Femur (tissue), 1 donor: Measurements from ENCODE around the gene BABAM1.

ENCODE experiments used
- DNase-seq: peaks from one replicate; pipeline ENCODE4 v3.0.0-alpha.2; 2017

Gene BABAM1

DNA sequence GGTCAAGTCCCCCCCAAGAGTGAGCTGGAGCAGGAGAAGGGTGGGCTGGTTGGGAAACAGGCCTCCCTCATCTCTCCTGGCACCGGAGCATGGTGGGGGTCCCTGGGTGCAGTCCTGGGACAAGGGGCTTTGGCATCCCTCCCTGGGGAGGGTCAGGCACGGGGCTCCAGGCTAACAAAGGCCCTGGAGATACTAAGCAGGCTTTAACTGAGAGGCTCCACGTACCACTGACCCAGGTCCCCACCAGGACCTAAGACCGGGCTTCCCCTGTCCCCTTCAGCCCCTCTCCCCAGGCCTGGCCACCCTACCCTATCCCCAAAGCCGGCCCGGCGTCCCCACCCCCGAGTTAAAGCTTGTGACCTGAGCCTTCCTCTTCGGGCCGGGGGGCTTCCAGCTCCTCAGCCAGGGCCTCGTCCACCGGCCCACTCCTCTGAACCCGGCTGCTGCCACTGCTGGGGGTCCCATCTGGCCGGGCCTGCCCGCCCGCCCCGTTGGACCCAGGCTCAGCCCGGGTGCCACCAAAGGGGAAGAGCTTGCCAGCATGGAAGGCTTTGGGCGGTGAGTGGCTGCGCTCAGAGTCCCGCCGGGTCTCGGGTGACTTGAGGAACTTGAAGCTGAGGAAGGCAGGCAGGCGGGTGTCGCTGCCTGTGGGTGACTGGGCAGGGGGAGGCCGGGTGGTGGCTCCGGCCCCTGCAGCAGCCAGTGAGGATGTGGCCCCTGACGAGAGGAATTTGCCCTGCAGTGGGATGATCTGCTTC, 57.3 kb downstream of the BABAM1 start:
- DNase-seq: no peak

DNA sequence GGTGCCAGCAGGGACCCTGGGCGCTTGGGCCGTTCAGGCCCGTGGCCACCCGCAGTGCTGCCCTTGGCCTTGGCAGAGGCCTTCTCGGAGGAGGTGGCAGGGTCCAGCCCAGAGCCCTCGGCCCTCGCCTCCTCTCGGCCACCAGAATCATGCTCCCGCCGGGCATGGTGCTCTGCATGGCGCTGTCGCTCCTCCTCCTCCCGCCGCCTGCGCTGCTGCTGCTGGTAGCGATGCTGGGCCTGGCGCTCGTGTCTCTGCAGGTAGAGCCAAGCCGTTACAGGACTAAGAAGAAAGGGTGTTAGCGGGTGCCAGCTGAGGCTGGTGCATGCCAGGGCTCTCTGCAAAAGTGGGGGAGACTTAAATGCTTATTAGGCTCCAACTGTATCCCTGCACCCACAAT, 57.9 kb downstream of the BABAM1 start:
- no peak for DNase-seq

DNA sequence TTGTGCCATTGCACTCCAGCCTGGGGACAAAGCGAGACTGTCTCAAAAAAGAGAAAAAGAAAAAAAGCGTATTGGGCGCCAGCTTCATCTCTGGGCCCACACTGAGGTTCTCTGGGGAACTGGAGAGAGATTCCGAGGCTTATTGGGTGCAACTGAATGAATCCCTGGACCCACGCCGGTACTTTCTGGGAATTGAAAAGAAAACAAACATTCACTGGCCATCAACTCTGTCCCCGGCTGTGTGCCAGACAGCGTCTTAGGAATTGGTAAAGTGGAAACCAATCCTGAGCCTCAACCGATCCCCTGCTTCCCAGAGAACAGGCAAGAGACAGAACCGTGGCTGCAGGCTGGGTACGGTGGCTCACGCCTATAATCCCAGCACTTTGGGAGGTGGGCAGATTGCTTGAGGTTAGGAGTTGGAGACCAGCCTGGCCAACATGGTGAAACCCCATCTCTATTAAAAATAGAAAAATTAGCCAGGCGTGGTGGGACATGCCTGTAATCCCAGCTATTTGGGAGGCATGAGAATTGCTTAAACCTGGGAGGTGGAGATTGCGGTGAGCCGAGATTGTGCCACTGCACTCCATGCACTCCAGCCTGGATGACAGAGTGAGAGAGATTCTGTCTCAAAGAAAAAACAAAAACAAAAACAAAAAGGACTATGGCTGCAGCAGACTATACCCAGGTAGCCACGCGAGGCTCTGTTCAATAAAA, 58.8 kb downstream of the BABAM1 start:
- no peak for DNase-seq

DNA sequence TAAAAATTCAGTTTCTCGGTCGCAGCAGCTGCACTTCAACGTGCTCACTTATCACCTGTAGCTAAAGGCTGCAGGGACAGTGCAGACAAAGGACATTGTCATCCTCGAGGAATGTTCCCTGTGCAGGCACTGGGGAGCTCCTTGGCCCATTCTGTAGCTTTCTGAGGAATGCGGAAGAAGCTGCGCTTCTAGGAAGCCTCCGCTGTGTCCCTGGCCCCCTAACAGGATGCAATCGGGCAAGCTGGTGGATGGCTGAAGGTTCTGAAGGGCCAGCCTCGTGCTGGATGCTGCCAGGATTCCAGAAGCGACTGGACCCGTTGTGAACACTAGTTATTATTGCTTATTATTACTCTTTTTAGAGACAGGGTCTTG, 59.3 kb downstream of the BABAM1 start:
- DNase-seq: no peak

DNA sequence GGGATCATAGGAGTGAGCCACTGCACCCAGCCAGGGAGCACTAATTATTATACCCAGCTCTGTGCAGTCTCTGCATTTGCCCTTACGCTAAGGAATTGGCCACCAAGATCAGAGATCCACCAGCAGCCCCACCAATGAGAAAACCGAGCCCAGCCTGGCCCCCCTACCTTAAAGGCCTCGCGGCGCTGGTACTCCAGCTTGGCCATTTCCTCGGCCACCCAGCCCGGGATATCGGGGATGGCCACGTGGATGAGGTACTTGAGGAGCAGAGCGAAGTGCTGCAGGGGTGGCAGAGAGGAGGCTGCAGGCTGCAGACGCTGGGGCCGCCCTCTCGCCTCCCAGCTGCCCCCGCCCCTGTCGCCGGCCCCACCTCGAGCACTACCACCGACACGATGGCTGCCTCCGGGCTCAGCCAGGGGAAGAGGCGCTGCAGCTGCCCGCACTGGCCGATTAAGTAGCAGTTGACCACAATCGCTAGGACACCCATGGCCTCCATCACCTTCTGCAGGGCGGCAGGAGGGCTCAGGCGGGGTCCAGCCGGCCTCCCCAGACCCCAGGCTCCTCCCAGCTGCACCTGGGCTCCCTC, 59.9 kb downstream of the BABAM1 start:
- no peak for DNase-seq

DNA sequence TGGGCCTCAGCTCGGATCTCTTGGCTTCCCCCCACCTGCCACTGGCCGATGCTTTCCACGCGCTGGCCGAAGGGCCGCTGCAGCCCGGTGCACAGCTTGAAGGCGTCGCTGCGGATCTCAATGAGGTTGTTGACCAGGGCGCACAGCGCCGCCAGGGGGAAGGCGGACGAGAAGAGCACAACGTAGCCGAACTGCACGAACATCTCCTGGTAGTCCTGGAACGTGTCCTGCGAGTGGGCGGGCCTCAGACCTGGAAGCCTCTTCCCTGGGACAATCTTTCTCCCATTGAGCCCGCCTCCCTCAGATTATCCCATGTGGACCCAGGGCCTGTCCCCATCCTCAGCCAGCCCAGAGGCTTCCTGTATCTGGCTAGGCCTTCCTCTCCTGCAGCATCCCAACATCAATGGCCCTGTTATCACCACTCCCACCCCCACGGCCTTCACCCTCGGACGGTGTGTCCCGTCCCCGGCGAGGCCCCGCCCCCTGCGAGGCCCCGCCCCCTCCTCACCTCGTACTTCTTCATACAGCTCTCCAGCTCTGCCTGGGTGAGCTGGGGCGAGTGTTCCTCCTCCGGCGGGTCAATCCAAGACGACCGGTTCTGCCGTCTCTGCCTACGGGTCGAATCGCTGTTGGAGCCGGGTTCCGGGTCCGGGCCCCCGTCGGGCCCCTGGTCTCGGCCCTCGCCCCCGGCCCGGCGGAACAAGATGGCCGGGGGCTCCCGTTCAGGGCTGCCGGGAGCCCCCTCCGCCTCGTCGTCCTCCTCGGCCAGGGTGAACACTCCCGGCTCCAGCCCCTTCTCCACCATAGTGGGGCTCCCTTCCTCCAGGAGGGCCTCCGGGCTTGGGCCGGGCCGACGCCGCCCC, 60.6 kb downstream of the BABAM1 start:
- DNase-seq: peak; percentile 78
